CD4-positive, alpha-beta T cell treated with Interleukin-10 for 1 hour (primary cell): Measurements from ENCODE around the gene ANTXR1.

Experiments used
- DNase-seq: peaks from one replicate; pipeline ENCODE4 v3.0.0-alpha.2; 2020

Gene ANTXR1

DNA sequence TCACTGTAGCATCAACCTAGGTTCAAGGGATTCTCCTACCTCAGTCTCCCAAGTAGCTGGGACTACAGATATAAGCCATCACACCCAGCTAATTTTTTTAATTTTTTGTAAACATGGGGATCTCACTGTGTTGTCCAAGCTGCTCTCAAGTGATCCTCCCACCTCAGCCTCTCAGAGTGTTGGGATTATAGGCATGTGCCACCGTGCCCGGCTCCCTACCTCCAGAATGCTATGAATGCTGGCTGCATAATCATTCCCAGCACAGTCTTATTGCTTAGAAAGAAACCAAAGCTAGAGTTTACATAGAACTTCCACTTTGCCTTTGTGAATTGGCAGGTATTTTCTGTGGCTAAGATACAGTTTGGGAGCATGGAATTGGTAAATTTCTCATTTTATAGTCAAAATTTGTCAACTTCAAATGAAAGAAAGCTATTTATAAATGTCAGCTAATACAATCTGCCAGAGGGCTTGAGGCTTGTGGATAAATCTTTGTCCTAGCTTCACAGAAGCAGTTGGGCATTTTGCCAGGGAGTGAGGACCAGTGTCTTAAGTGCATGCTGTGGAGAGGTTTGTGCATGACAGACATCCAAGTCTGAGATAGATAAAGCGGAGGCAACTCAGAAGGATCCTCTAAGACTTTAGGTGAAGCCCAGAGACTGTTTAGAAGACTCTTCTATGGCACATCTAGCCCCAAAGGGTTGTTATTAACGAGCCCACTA, 175.4 kb downstream of the ANTXR1 start:
- DNase-seq = no peak

DNA sequence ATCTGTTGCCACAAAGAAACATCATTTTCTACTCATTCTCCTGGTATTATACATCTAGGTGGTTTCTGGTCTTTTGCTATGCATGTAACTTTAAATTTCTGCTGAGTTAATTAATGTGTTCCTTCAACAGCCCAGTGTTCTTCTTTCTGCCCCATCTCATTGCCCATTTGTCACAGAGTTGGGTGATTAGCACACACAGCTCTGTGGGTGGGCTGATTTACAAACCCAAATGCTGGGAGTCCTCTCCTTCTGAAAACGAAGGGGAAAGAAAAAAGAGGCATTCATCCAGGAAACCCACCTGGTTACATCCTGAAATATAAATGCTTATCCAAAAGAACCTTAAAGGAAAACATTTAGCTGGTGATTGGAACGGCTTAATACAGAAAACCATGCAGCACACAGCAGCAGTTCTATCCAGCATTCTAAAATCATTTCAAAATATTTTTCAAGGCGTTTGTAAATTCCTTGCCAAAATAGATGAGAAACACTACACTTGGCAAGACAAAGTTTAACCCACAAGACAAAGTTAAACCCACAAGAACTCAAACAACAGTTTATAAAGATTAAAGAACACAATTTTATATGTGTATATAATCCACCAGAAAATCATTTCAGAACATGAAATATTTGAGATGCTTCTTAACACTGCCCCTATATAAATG, 177.9 kb downstream of the ANTXR1 start:
- DNase-seq = no peak

DNA sequence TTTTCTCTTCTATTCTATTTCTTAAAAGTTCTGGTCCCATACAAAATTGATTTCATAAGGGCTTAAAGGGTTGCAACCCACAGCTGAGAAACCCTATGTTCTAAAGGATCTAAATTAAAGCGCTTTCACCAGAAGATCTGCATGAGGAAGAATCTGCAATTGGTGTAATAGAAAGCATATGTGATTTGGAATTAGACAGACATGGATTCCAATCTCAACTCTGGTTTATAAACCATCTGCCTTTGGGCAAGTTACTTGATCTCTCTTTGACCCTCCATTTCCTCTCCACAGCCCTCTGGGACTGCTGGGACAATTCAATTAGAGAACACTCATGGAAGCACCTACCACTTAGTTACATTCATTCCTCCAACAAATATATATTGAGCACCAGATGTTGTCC, 178.7 kb downstream of the ANTXR1 start:
- DNase-seq = no peak

DNA sequence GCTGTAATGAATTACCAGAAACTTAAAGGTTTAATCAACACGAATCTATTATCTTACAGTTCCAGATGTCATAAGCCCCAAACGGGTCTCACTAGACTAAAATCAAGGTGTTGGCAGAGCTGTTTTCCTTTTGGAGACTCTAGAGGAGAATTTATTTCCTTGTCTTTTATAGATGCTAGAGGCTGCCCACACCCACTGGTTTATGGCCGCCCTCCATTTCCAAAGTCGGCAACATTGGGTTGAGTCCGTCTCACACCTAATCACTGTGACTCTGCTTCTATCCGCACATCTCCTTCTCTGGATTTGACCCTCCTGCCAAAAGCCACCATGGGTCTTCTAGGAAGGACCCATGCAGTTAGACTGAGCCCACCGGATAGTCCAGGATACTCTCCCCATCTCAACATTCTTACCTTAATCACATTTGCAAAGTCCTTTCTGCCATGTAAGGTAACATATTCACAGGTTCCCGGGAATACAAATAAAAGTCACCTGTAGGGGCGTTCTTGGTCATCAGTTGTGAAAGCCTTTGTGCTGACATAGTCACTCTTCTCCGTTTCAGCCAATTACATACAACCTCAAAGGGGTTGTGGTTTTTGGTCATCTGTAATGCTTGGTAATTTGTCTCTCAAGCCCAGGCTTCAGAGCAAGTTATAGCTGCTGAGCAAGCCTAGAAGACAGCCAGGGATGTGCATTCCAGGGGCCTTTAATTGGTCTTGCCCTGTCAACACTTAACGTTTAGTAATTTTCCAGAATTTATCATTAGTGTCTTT, 179.4 kb downstream of the ANTXR1 start:
- DNase-seq = no peak

DNA sequence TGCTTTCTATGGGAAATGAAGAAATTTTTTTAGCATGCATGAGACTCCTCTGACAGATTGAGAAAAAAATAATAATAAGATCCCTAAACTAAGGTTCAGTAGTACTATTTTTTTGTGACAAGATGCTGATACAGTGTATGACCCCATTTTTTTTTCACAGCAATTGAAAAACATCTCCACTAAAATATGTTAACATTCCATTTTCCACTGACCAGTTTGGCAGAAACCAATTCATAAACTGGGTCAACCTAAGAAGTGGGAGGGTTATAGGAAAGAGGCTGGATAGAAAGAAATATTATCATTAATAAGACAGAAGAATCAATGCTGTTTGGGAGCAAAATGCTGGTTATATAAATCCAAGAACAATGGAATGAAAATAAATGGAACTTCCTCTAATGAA, 182.7 kb downstream of the ANTXR1 start:
- DNase-seq = no peak

DNA sequence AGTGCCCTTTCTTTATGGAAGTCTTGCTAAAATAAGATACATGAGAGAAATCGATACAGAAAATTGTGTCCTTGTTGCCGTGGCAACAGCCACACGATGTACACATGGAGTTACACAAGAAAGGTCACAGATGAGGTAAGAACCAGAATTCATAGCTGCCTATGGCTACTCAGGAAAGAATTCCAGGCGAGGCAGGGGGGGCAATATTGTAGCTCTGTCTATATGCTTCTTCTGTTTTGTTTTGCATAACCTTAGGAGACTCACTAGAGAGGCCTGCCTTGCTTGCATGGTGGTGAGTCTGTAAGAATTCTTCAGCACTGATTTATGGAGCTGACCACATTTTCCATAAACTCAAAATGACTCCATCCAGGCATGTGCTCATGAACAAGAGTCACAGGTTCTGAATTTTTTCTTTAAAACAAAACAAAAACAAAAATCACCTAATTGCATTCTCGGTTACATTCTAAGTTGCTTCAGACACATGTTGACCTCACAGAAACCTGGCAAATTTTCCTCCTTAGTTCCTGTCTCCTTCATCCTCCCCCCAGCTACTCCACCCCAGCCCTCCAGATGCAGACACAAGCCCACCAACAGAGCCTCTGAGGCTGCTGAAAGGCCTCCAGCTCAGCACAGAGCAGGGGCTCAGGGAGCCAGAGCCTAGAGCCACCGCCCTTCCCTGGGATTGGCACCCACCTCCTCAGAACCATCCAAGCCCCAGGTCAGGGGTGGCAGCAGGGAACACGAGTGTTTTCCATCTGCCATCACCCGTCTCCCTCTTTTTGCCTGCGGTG, 183.5 kb downstream of the ANTXR1 start:
- DNase-seq = no peak

DNA sequence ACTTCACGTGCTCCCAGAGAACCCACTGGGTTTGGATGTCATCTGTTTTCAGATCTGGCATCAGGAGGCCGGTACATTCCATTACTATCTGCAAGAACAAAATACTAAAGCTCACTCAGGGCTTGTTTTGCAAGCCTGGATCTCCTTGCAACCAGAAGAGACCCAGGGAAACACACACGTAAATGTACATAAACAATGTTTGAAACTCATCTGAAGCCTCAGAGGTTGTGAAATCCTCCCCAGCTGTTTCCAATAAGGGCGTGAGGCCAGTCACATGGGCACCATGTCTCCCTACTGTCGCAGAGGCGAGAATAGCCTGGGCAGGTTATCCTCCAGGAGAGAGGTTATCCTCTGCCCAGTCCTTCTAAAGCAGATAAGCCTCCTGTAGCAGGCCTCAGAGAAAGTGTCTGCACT, 187.1 kb downstream of the ANTXR1 start:
- DNase-seq = no peak

DNA sequence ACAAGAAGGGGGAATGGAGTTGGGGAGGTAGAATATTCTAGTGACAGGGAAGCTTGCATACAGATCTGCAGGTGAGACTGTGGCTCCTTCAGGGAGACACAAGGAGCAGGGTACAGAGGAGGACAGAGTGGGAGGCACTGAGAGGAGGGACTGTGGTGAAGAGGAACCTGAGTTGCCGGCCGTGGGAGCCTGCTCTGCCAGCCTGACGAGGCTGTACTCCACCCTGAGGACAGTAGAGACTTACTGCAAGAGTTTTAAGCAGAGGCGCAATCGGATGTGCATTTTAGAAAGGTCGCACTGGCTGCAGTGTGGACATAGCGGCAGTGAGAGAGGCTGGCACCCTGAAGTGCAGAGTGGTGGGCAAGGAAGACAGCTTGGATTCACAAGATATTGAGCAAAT, 188.3 kb downstream of the ANTXR1 start:
- no peak for DNase-seq

DNA sequence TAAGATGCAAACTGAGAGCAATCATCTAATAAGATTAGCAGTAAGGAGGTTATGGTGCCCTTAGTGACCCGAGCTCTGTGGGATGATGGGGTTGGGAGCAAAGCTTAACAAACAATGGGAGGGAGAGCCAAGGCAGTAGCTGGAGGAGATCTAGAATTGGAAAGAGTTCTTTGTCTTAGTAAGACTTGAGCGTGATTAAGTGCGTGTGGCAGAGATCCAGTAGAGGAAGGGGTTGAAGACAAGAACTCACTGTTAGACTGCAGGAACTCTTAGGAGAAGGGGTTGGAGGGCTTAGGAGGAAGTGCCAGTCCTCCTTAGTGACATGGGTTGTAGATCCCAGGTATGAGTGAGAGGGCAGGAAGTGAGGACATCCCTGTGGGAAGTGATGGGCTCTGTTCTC, 189.3 kb downstream of the ANTXR1 start:
- no peak for DNase-seq

DNA sequence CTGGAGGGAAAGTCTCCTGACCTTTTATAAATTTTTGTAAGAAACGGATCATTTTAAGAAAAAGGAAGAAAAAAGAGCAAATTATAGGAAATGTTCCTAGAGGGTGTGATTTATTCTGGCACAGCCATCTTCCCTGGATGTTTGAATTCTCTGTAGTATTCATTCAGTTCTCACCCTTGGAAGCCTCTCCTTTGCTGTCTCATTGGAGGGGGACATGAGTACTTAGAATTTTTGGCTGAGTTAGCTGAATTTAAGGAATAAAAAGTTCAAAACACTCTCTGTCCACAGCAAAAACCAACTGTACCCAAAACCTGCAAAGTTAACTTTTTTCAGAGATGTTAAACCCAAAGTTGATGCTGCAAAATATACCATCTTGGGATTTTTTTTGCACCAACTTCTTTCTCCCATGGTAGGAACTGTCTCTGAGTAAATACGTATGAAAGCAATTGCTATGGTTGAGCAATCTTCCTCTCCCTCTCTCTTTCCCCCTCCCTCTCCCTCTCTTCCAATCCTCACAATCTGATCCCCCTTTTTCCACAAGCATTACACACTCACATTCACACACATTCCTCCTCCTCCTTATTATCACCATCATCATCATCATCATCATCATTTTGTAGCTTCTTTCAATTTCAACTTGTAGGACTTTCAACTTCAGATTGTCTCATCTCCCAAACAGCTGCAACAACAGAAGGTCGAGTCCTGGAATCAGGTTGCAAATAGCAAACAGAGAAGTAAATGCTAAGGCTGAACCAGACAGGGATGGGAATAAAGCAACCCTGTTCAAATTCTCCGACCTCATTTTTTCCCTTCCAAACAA, 190.4 kb downstream of the ANTXR1 start:
- DNase-seq = no peak

DNA sequence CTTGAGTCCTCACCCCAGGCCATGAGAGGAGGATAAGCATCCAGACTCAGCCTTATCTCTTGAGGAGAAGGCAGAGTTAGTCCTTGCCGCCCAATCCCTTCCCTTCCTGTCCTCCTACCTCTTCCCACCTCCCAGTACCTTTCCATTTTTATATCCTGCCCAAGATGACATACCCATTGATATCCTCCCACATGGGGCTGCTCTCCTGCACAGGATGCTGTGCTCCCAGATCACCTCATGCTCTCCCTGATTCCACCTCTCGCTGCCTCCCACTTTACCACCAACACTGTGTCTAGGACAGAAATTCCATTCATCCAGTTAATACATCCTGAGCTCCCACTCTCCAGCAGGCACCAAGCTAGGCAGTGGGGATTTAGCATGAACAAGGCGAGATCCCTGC, 191.7 kb downstream of the ANTXR1 start:
- no peak for DNase-seq

DNA sequence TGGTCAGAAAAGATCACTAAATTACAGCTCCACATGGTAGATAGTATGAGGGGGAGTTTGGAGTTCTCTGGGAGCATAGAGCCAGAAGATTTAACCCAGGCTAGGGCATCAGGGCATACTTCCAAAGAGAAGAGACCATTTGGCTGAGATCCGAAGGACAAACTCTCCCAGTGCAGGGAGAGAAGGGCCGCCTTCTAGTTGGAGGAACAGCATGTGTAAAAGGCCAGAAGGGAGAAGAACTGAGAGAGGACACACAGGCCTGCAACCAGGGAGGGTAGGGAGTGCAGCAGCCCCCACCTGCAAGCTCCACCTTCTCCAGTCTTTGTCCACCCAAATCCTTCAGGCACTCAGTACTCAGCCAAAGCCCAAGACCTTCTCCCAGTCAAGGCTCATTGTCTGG, 192.1 kb downstream of the ANTXR1 start:
- no peak for DNase-seq

DNA sequence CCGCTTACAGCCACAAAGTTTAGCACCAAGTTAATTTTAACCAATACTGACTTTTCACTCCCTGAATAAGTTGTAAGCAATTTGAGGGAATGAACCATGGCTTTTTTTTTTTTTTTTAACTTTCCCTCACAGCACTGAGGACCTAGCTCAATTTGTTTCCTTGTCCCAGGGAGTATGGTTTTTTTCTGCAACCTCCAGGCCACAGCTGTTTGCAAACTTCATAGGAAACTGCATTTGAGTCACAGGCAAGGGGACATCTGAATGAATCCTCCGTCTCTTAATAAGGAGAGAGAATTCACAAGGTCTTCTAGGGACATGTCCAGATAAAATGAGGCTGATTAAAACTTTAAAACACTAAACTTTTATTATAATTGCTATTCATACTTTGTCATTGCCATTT, 192.5 kb downstream of the ANTXR1 start:
- DNase-seq = no peak

DNA sequence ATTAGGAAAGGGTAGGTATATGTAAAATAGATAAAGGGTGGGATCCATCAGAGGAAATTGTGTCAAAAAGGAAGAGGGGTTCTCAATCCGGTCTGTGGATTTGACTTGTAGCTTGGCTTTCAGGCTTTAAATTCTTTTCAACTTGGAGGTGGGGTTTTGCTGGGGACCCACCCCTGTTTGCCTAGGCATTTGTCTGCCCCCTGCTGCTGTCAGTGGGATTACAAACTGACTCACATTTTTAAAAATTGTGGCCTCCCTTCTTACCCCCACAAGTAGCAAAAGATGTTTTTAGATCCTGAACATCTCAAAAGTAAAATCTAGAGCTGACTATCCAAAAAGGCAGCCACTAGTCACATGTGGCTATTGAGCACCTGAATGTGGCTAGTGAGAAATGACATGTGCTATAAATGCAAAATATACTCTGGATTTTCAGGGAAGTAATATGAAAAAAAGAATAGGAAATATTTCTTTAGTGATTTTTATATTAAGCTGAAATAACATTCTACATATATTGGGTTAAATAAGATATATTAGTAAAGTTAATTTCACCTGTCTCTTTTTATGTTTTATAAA, 195.1 kb downstream of the ANTXR1 start:
- no peak for DNase-seq

DNA sequence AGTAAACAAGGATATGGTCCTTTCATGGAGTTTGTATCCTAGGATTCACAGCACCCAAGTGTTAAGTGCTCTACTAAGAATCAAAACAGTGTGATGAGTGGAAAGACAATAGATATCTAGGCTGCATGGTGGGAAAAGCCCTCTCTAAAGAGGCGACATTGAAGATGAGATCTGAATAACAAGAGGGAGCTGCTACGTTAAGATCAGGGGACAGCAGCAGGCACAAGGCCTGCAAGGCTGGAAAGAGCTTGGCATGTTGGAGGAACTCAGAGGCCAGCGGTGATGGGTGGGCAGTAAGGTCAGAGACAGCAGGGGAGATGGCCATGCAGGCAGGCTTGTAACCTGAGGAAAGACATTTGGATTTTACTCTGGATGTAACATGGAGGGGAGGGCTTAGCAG, 196.5 kb downstream of the ANTXR1 start:
- DNase-seq = no peak

DNA sequence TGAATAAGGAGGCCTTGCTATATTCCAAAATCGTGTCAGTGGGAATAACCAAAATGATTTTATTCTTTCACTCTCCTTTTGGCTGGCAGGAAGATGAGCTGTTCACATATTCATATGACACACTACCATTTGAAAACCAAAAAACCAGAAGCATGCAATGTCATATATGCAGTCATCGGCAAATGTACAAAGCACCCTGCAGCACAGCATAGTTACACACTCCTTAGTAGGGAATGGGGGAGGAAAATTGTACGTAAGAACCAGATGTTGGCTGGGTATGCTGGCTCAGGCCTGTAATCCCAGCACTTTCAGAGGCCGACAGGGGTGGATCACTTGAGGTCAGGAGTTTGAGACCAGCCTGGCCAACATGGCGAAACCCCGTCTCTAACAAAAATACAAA, 197.4 kb downstream of the ANTXR1 start:
- DNase-seq = no peak

DNA sequence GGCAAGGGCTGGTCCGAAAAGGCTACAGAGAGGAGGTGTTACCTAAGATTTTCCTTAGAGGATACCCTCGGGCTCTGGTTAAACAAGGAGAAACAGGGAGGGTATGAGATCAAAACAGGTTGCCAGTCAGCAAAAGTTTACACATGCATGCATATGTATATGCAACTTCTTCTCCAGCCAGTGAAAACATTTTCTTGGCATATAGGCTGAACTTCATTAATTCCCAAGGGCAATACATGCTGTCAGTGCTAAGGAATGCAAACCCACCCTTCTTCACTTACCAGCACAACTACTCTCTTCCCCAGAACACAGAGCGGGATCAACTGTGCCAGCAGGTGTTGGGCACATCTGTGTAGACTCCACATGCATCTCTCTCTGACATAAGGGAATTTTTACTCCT, 198.1 kb downstream of the ANTXR1 start:
- no peak for DNase-seq

DNA sequence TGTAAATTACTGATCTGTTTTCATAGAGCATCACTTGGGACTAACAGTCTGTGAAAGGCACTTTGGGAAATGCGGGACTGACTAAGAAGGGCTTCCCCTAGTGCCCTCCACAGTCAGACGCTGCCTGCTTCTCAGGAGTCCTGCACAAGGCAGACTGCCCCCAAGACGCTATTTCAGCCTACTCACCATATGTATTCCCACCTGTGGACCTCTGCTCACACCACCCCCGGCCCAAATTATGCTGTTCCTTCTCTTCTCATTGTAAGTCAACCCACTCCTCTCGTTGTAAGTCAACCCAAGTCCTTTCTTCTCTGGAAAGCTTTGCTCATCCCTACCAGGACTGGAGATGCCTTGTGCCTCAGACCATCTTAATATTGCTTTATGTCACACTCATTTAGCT, 198.7 kb downstream of the ANTXR1 start:
- DNase-seq = no peak

DNA sequence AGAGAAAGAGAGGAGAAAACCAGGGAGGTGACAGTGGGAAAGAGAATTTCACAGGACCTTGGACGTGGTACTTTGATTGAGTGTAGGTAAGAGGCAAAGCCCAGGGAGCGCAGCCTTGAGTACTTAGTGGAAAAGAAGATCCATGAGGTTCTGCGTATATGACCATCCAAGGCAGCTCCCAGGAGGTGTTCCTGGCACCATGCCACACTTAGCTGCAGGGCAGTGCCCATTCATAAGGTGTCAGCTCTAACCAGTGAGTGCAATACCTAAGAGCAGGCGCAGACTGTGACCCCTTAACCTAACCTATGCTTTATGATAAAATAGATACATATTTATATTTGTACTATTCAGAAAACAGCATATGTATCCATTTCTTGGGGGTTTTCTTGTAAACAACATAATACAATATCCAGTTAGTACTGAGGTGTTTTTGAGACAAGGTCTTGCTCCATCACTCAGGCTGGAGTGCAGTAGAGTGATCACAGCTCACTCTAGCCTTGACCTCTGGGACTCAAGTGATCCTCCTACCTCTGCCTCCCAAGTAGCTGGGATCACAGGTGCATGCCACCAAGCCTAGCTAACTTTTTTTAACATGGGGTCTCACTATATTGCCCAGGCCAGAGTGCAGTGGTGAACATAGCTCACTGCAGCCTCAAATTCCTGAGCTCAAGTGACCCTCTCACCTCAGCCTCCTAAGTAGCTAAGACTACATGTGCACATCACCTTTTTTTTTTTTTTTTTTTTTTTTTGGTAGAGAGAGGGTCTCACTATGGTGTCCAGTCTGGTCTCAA, 199.5 kb downstream of the ANTXR1 start:
- no peak for DNase-seq

DNA sequence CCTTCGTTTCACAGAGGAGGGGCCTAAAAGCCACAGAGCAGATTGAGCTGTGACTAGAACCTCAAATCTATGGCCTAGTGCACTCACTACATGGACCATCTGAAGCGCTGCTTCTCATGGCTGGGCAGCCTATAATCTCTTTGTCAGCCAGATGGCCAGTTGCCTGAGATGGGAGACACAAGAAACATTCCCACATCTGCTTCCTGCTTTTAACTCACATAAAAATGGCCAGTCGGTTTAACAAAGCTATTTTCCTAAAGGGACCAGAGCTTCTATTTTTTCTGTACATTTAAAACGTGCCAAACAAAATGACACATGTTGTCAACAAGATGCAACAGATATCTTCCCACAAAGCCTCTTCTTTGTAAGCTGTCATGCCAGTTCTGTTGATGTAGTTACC, 200.2 kb downstream of the ANTXR1 start:
- no peak for DNase-seq

DNA sequence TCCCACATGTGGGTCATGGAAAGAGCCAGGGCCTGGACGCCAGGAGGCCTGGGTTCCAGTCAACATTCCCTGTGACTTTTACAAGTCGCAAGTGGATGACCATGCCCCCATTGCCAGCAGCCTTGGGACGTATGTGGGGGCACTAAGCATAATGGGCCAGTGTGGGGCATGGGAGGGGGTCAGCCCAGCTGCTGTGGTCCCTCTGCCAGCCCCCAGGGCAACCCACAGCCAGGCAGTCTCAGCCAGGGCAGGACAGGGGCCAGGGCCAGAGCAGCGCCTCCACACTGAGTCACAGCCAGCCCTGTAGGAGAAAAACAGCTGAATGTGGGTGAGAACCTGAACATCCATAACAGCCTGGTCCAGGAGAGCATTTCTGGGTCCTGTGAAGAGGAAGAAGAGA, 200.8 kb downstream of the ANTXR1 start:
- no peak for DNase-seq
